Dedifferentiated amniotic fluid mesenchymal stem cell (primary cell): ENCODE data around the gene SLC7A9.
"Not testable (repeated sequence)": the region's sequence is repeated elsewhere in the genome, so short reads cannot be mapped to it uniquely, and the experiment has no call there.

Source experiments
- DNase-seq: peaks from one replicate; pipeline ENCODE4 v3.0.0-alpha.2; 2016; ENCODE audit errors: extremely low spot score

SLC7A9 gene

DNA sequence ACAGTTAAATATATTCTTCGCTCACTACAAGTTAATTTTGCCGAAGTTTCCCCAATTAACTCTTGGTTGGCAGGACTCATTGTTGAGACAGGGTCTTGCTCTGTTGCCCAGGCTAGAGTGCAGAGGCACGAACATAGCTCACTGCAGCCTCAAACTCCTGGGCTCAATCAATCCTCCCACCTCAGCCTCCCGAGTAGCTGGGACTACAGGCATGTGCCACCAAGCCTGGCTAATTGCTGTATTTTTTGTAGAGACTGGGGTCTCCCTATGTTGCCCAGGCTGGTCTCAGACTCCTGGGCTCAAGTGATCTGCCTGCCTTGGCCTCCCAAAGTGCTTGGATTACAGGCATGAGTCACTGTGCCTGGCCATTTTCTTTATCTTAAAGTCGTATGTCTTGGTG, 15.7 kb upstream of the SLC7A9 start:
- DNase-seq: not testable (repeated sequence)

DNA sequence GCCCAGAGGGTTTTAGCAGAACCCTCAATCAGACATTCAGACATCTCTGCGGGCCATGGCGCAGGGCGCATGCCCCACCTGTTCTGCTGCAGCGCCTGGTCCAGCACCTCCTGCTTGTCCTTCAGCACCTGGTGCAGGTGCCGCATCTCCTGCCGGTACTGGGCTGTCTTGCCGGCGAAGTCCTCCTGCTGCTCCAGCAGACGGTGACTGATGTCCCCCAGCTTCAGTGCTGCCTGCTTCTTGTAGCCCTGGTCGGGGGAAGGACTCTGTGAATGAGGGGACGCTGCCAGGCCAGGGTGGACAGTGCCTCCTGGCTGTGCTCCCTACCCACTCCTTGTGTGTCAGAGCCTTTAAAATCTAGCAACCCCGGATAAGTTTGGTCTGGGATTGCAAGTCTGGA, 12.2 kb upstream of the SLC7A9 start:
- no peak for DNase-seq

DNA sequence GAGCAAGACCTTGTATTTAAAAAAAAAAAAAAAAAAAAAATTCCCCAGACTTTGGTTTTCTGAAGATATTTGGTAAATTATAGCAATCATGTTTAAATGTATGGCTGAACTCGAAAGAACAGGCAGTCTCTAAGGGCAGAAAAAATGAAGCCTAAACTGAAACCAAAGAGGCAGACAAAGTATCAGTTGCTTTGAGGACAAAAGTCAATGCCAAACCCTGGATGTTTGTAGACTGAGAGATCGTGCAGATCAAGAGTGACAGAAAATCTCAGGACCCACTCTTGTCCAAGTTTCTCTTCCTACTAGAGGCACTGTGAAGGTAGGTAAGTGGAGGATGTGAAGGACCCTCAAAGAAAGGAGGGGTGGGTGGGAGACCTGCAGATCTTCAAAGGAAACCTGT, 11.1 kb upstream of the SLC7A9 start:
- no peak for DNase-seq

DNA sequence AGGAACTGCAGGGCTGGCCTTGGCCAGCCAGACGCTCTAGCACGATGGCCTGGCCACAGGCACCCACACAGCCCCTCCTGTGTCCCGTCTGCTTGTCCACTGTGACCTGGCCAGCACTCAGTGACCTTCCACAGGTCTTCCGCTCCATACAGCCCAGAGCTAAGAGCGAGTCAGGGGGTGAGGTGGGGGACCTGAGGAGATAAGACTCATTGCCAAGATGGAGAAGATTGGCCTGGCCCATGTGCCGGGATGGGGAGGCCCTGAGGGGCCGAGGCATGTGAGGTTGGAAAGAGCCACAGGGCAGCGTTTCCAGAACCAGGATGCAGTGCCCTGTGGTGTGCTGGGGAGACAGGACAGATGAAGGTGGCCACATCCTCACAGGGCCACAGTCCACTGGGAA, 10.2 kb upstream of the SLC7A9 start:
- no peak for DNase-seq

GRCh38 chr19:32878988-32879387, 9.4 kb upstream of the SLC7A9 start:
- DNase-seq: no peak

- no peak for DNase-seq
These were observed 8.6 kb upstream of the SLC7A9 start for GRCh38 chr19:32877977-32878745.

DNA sequence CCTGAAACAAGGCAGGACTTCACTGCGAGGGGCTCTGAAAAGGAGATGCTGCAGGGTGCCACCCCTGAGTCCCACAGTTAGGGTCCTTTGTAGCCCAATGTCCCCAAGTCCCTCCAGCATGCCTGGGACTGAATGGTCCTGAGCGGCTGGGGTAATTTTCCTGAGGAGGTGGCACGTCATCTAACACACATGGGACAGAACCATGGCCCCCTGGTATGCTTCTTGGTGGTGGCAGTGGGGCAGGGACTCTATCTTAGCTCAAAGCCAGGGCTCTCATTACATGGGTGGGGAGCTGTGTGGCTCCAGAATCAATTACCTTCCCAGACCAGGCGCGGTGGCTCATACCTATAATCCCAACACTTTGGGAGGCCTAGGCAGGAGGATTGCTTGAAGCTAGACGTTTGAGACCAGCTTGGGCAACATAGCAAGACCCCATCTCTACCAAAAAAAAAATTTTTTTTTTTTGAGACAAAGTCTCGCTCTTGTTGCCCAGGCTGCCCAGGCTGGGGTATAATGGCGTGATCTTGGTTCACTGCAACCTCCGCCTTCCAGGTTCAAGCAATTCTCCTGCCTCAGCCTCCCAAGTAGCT, 7.9 kb upstream of the SLC7A9 start:
- DNase-seq: no peak

DNA sequence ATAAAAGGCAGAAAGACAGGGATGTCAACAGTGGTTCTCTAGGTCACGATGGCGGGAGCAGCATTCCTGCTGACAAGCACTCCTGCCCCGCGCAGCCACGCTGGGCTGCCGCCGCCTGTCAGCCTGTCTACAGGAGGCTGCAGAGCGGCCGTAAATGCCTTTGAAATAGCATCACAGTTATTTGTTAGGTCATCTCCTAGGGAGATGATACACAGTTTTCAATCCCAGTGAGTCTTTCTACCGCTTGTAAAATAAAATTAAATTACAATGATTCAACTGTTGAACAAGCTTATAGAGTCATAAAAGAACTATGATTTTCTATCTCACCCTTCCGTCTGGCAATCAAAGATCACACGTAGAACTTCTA, 7.3 kb upstream of the SLC7A9 start:
- DNase-seq: no peak

DNA sequence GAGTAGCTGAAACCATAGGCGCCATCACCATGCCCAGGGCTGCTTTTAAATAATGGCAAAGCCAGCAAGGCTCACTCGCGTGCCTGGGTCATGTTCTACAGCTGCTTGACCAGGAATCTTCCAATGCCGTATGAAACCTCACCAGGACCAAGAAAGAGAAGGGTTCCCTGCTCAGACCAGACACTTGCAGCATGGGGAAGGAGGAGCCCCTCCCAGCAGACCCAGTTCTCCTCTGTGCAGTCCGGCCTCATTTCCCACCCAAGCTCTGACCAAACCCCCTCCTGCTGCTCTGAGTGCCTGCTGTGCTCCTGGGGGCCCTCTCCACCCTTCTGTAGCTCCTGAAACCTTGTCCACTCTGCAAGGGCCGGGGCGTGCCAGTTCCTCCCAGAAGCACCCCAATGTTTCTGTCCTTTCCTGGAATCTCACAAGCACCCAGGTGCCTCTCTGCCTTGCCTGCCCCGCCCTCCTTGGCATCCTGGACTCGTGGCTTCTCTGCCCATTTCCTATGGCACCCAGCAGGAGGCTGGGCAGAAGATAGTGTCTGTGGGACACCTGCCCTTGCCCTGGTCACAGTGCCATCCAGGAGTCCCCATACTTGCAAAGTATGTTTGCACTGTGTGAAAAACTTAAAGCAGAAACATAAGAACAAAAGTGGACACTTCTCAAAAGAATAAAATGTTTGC, 6.8 kb upstream of the SLC7A9 start:
- no peak for DNase-seq

DNA sequence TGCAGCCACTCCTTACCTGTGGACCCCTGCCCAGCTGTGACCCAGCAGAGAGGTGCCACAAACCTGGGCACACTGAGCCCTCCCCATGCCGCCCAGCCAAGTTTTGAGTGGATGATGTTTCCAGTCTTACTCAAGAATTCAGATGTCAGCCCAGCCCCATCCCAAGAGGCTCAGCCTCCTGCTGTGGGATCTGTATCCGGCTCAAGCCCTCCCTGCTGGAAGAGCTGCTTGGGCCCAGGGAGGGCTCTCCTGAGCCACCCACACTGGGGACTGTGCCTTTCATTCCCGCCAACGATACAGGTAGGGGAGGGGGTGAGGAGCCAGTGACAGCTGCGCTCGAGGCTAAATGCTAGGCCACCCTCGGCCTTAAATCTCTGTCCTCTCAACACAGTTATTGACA, 5.9 kb upstream of the SLC7A9 start:
- no peak for DNase-seq

- DNase-seq: no peak
These were observed 5.0 kb upstream of the SLC7A9 start for GRCh38 chr19:32874605-32875004.

DNA sequence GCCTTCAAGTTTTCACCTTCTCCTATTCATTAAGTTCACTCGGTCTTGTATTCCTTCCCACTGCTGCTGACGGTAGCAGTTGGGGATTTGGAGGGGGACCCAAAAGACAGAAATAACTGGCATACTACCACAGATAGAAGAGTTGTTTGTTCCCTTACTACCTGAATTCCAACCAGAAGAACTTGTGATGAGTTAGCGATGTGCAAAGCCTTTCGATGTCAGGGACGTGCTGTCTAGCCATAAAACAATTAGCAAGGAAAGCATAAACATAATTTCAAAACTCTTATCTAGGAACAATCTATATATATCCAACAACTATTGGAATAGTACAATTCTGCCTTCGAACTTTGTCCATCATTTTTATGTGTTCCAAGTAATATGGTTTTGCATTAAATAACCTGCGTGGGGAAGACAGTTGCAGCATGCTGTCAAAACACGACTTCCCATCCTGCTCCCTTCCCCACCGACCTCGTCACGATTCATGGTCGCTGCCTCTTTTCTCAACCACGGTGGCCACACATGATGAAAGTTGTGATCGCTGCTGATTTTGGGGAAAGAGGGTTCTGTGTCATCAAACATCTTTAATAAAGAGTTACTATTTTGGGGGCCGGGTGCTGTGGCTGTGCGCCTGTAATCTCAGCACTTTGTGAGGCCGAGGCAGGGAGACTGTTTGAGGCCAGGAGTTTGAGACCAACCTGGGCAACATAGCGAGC, 3.8 kb upstream of the SLC7A9 start:
- no peak for DNase-seq

GRCh38 chr19:32872391-32872790, 2.8 kb upstream of the SLC7A9 start:
- DNase-seq: no peak

DNA sequence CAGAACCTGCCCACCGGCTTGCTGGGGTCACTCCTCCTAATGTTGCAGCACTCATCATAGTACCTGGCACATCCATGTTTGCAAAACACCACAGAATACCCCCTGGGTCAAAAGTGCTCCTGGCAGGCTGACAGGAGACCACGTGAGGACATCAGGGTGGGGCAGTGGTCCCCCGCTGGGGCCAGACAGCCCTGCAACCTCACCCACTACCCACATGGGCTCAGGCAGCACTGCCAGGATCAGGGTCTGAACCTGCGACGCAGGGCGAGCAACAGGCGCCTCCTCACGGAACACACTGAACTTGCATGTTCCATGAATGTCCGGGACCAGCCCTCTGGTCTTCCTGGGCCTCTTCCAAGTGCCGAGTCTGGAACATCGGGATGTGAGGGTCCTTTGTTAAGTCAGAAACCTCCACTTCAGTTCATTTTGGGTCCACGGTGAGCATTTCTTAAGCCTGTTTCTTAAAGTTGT, 1.4 kb upstream of the SLC7A9 start:
- no peak for DNase-seq

GRCh38 chr19:32869966-32870573, 503 bp upstream of the SLC7A9 start:
- no peak for DNase-seq

DNA sequence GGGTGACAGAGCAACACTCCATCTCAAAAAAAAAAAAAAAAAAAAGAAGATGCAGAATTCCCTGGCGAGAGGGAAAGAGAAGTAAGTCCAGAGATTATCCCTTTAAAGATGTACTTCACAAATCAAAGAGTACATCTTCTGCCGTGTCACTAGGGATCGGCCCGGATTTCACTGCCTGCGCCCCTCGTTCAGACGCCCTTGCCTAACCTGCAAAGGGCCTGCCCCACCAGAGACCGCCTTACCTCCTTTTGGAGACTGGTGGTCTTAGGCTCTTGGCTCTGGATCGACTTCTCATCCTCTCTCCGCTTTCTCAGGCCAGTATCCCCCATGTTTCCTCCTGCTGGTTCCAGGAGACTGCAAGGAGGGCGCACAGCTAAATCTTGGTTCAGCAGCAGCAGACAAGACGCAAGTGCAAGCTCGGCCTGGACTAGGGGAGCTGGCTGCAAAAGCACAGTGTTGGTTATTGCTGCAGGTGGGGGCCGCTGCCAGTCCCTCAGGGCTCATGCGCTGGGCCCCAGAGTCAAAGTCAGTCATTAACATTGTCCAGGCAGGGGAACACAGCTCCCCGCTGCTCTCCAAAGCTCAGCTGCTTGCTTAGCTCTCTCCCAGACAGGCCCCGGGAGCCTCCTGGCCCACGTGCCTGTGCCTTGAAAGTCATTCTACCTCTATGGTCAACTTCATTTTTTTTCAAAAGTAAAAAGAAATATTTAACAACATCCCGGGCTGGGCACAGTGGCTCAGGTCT, 1.2 kb downstream of the SLC7A9 start:
- no peak for DNase-seq

DNA sequence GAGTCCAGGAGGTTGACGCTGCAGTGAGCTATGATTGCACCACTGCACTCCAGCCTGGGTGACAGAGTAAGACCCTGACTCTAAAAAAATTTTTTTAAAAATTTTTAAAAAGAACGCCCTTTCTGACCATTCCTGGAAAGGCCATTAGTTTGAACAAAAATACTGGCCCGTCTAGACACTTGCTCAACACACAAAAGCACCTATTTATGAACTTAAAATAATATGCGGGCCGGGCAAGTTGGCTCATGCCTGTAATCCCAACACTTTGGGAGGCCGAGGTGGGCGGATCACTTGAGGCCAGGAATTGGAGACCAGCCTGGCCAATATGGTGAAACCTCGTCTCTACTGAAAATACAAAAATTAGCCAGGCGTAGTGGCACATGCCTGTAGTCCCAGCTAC, 2.1 kb downstream of the SLC7A9 start:
- not testable (repeated sequence) for DNase-seq

DNA sequence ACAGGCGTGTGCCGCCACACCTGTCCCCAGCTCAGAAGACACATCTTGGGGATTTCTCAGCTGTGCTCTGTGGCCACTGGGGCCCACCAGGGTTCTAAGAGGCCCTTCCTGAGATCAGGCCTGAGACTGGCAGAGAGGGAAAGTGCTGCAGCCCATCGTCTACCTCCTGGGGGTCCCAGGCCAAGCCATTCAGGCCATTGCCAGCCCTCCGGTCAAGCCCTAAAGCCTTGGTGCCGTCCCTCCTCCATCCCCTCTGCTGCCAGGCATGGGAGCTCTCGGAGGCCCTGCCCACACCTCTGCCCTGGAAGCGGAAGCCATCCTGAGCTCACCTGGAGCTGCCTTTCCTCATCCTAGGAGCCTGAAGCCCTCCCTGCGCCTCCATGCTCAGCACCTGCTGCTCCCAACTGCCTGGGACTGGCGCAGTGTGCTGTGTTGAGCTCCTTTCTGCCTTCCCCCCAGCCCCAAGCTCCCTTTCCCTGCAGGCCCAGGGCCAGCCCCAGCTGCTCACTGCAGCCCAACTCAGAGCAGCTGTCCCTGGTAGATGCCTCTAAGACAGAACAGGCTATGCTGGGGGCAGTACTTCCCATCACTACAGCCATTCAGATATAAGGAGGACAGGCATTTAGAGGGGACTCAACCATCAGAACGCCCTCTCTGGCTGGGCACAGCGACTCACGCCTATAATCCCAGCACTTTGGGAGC, 2.9 kb downstream of the SLC7A9 start:
- no peak for DNase-seq

DNA sequence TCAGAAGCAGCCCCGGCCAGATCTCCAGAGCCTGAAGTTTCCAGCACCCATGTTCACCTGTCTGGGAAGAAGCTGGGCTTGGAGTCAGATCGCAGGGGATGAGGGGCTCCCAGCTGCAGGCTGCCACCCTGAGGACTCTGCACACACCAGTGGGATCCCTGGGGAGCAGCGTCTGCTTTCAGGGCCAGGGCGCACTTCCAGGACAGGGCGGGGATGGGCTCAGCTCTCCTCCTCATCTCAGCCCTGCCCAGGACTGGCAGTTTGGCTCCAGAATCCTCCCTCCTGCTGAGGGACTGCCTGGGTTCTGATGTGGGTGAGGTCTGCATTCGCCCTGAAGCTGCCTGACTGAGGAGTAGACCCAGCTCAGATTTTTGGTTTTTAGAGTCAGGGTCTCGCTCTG, 3.5 kb downstream of the SLC7A9 start:
- no peak for DNase-seq

GRCh38 chr19:32865326-32865725, 4.2 kb downstream of the SLC7A9 start:
- DNase-seq: no peak
